NCI-H1417 (cell line): Measurements from ENCODE around the gene NFATC2IP.
A peak's percentile ranks its signal among the peaks of the same experiment; 100 is the strongest.

Experiments
- DNase-seq, 3 experiments: peaks; one replicate each; lab custom pipeline; 2025; lab: John Stamatoyannopoulos, UW

NFATC2IP gene

GRCh38 chr16:28950648-28951409 is at the start of gene NFATC2IP:
Gene NFATC2IP, plus strand, starts transcription at chr16:28950937. Its CDS starts 75 bp downstream, at chr16:28951012.
- DNase-seq = peak; percentile 97 to 100 (median 99)

DNA sequence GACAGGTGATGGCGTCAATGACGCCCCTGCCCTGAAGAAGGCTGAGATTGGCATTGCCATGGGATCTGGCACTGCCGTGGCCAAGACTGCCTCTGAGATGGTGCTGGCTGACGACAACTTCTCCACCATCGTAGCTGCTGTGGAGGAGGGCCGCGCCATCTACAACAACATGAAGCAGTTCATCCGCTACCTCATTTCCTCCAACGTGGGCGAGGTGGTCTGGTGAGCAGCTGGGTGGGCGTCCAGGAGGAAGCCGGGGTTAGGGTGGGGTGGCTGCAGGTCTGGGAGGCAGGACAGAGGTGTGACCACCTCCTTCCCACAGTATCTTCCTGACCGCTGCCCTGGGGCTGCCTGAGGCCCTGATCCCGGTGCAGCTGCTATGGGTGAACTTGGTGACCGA is 48.9 kb upstream of the NFATC2IP start:
- DNase-seq = no peak

- no peak for DNase-seq
Measured at GRCh38 chr16:28902909-28903308, 47.8 kb upstream of the NFATC2IP start.

DNA sequence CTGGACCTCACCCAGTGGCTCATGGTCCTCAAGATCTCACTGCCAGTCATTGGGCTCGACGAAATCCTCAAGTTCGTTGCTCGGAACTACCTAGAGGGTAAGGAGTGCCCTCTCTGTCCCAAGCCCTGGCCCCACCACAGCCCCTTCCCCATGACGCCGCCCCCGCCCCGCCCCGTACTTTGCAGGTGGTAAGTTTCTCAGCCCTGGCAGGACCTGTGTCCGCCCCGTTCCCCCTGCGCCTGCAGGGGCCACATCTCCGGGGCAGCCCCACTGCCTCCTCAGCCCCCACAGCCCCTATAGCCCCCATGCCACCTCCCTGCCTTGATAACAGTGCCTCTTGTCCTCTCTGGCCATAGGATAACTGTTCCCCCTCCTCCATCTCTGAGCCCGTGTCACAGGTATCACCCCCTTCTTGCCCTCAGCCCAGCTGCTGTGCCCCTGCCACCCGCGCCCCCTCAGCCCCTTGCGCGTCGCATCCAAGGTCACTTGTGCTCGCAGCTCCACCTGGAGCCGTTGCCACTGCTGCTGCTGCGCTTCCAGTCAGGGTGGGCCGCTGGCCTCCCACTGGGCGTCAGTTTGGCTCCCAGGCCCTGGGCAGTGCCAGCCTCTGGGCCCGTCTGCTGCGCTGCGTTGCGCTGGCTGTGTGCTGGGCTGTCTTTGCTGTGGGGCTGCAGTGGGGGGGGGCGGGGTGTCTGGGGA is 47.2 kb upstream of the NFATC2IP start:
- DNase-seq = no peak

DNA sequence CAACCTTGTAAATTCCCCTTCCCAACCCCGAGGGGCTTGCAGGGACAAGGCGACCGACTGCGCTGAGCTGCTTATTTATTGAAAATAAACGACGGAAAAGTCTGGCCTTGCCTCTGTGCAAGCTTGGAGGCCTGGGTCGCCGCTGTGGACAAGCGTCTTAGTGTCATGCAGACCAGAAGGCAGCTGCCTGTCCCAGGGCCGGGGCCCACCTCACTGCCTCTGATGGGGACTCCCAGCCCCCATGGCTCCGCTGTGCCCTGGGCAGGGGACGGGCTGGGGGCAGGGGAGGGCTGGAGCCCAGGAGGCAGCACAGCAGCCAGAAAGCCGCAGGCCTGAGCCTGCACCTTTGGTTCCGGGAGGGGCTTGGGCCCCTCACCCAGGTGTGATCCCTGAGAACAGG is 46.4 kb upstream of the NFATC2IP start:
- DNase-seq = no peak

- DNase-seq = no peak
Measured at GRCh38 chr16:28904828-28905227, 45.9 kb upstream of the NFATC2IP start.

DNA sequence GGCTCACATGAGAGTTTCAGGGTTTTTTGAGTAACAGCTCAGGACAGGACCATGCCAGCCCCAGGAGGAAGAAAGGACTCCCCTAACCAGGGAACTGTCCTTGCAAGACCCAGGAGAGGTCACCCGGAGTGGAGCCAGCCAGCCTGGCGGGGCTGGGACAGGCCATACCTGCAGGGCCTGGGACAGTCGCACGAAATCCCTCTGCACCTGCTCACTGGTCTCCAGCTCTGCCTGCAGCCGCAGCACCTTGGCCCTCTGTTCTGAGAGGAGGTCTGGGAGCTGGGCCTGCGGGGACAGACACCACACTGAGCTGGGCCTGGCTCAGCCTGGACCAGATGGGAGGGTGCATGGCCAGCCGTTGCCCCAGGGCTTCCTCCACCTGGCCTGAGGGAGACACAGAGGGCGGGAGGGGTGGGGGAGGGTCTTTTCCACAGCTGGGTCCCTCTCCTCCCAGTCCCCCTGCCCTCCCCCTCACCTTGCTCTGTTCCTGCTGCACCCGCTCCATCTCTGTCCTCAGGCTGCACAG is 45.4 kb upstream of the NFATC2IP start:
- no peak for DNase-seq

- no peak for DNase-seq
Measured at GRCh38 chr16:28905800-28906372, 44.9 kb upstream of the NFATC2IP start.

GRCh38 chr16:28910086-28911031 is 40.4 kb upstream of the NFATC2IP start:
- peak in 2 of 3 experiments; percentile 7 to 42 for DNase-seq

DNA sequence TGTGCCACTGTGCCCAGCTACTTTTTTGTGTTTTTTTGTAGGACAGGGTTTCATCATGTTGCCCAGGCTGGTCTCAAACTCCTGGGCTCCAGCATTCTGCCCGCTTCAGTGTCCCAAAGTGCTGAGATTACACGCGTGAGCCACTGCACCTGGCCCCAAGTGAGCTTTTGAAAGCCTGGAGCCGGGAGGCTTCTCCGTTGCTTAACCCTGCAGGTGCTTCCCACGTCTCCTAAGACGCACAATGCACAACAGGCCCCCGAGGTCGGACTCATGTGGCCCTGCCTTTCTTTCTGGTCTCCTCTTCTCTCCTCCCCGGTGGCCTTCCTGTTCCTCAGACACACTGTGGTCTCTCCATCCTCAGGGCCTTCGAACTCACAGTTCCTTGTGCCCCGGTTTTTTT is 38.2 kb upstream of the NFATC2IP start:
- no peak for DNase-seq

GRCh38 chr16:28913946-28914724 is 36.6 kb upstream of the NFATC2IP start:
- DNase-seq = peak in 2 of 3 experiments; percentile 51 to 62

- no peak for DNase-seq
Measured at GRCh38 chr16:28915181-28915580, 35.6 kb upstream of the NFATC2IP start.

- DNase-seq = no peak
Measured at GRCh38 chr16:28917095-28917494, 33.6 kb upstream of the NFATC2IP start.

GRCh38 chr16:28918698-28919097 is 32.0 kb upstream of the NFATC2IP start:
- DNase-seq = no peak

DNA sequence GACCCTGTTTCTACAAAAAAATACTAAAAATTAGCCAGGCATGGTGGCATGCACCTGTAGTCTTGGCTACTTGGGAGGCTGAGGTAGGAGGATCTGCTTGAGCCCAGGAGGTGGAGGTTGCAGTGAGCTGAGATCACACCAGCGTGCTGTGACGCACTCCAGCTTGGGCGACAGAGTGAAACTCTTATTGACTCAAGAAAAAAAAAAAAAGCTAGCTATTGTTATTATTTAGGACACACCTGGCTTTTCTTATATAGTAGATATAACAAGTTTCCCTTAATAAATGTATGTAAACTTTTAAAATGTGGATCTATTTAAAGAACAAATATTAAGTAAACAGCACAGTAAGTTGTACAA is 27.5 kb upstream of the NFATC2IP start:
- no peak for DNase-seq

- DNase-seq = peak in 1 of 3 experiments; percentile 21
Measured at GRCh38 chr16:28923652-28924398, 26.9 kb upstream of the NFATC2IP start.

DNA sequence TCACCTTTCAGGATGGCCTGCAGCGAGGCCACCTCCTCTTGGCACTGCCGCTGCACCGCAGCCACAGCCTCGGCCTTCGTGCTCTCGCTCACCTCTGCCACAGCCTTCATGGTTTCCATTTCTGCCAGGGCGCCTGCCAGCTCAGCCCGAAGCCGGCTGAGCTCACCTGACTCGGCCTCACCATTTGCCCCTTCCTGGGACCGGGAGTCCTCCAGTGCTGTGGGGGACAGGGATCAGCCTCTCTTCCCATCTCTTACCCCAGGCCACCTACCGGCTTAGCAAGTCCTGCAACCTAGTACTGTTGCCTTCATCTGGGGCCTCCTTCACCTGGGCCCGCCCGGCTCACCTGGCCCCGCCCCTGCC is 26.4 kb upstream of the NFATC2IP start:
- no peak for DNase-seq

DNA sequence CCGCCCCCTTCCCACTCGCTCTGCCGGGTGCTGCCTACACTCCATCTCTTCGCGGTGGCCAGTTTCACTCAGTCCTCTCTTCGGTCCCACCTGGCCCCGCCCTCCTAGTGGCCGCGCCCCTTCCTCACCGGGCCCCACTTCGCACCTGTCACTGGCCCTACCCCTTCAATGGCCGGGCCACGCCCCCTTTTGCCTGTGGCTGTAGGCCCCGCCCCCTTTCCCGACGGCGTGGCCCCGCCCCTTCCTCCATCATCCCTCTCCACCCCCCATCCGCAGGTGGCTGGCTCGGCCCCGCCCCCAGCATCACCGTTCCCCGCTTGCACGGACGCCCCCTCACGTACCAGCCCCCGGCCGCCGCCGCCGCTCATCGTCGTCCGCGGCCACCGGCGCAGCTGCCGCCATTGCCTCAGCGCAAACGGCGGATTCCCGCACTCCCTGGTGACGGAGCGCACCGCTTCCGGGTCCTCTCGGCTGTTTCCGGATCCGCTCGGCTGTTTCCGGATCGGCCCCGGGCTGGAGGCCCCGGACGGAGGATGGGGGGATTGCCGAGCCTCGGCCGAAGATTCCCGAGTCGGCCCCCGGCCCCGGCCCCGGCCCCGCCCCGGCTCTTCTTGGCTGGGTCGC is 25.9 kb upstream of the NFATC2IP start, which contains the start of gene RABEP2:
Gene RABEP2 (minus strand): TSS at position 477 of the 624 bp plus-strand sequence. CDS start 75 bp downstream, at position 402.
- peak; percentile 92 to 96 (median 95) for DNase-seq

DNA sequence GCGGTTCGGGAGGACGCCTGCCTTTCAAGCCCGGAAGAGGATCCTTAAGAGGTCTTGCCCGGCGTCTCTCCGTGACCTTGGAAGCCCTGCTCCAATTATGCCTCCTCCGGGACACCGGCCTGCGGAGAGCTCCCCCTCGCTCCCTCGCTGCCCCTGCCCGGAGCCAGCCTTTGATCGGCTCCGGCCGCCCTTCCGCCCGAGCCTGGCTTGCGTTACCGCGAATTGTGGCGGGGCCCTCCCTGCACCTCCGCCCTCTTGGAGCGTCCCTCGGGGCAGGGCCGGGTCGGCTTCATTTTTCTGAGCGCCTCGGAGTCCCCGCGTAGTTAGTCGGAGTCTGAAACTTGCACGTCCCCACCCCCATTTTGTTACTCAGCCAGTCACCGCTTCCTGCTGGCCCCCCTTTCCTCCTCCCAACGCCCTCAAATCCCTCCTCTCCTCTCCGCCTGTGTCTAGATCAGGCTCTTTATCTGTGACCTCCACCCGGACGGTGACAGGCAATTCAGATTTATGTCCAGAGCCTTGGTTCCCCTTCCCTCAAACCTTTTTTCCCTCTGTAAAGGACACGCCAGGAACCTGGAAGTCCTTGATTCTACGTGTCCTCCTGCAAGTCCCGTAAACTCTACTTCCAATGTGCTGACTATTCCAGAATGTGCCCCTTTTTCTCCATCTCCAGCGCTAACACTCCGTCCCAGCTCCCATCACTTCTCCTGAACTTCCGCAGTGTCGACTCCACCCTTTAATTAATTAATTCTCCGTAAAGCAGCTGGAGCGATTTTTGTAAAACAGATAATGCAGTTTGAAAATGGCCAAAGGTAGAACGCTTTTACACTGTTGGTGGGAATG is 25.1 kb upstream of the NFATC2IP start:
- DNase-seq = peak; percentile 39 to 85 (median 81)
